Subcutaneous abdominal adipose tissue (tissue), 5 donors: ENCODE results near the gene AFF2.

Source experiments
- H3K27ac ChIP-seq: one replicate; pipeline ENCODE4 v1.7.0; 2013; ENCODE audit warnings: low read depth, mild to moderate bottlenecking, inconsistent platforms, low read length, moderate library complexity
- H3K27me3 ChIP-seq, 5 donors: one replicate each; pipeline ENCODE4 v1.7.0; 2013; ENCODE audit warnings: low read length in 5 of 5, inconsistent platforms in 1 of 5; ENCODE audit not compliant: control insufficient read depth in 5 of 5, insufficient read depth in 4 of 5
- H3K36me3 ChIP-seq, 5 donors: one replicate each; pipeline ENCODE4 v1.7.0; 2013; ENCODE audit warnings: low read length in 5 of 5; ENCODE audit not compliant: control insufficient read depth in 5 of 5, insufficient read depth in 5 of 5
- H3K4me1 ChIP-seq, 5 donors: one replicate each; pipeline ENCODE4 v1.7.0; 2013; ENCODE audit warnings: low read length in 5 of 5, mild to moderate bottlenecking in 3 of 5, moderate library complexity in 1 of 5; ENCODE audit not compliant: control insufficient read depth in 5 of 5, insufficient read depth in 5 of 5
- H3K4me3 ChIP-seq, 5 donors: one replicate each; pipeline ENCODE4 v1.7.0; 2013; ENCODE audit warnings: low read length in 5 of 5, low read depth in 1 of 5
- H3K9ac ChIP-seq, 5 donors: one replicate each; pipeline ENCODE4 v1.7.0; 2013; ENCODE audit warnings: low read length in 5 of 5, mild to moderate bottlenecking in 4 of 5, moderate library complexity in 3 of 5
- H3K9me3 ChIP-seq, 5 donors: one replicate each; pipeline ENCODE4 v1.7.0; 2013; ENCODE audit warnings: low read length in 5 of 5; ENCODE audit not compliant: control insufficient read depth in 5 of 5
- donor health status: healthy.
- donor health status: healthy.
- donor health status: healthy.
- donor health status: healthy.
- donor health status: healthy.

The AFF2 gene

GRCh38 chrX:148535639-148536038, 35.2 kb downstream of the AFF2 start:
- Histone ChIP-seq H3K4me3 (no peak overlapping the region), H3K27me3 (peaks cover 0 to 4% (median 3%) of the 10 kb centered on the region in 5 donors), H3K36me3 (no peaks in the 10 kb centered on the region), H3K9me3 (no peaks in the 10 kb centered on the region), H3K27ac (no peak overlapping the region), H3K9ac (no peak overlapping the region), H3K4me1 (no peaks in the 10 kb centered on the region)

- no peaks in the 10 kb centered on the region for H3K36me3 ChIP-seq
These were observed 36.5 kb downstream of the AFF2 start for GRCh38 chrX:148536961-148537360.

GRCh38 chrX:148537556-148538182, 37.3 kb downstream of the AFF2 start:
- Histone ChIP-seq H3K9ac (no peak overlapping the region), H3K9me3 (no peaks in the 10 kb centered on the region), H3K36me3 (no peaks in the 10 kb centered on the region), H3K4me1 (no peaks in the 10 kb centered on the region), H3K4me3 (no peak overlapping the region), H3K27me3 (peaks cover 0 to 4% (median 3%) of the 10 kb centered on the region in 5 donors), H3K27ac (no peak overlapping the region)

More at GRCh38 chrX:148536961-148537360, 36.5 kb downstream of the AFF2 start:
- Histone ChIP-seq H3K9ac (no peak overlapping the region), H3K4me3 (no peak overlapping the region), H3K27ac (no peak overlapping the region), H3K4me1 (no peaks in the 10 kb centered on the region), H3K27me3 (peaks cover 0 to 4% (median 3%) of the 10 kb centered on the region in 5 donors), H3K9me3 (no peaks in the 10 kb centered on the region)

GRCh38 chrX:148538582-148538981, 38.2 kb downstream of the AFF2 start:
- no peak overlapping the region for H3K9ac ChIP-seq

GRCh38 chrX:148540114-148540513, 39.7 kb downstream of the AFF2 start:
- H3K4me3 ChIP-seq, result no peak overlapping the region

More at GRCh38 chrX:148538582-148538981, 38.2 kb downstream of the AFF2 start:
- H3K9me3 ChIP-seq, result no peaks in the 10 kb centered on the region
- H3K27ac ChIP-seq, result no peak overlapping the region
- H3K4me1 ChIP-seq, result no peaks in the 10 kb centered on the region
- H3K4me3 ChIP-seq, result no peak overlapping the region
- peaks cover 0 to 4% (median 3%) of the 10 kb centered on the region in 5 donors for H3K27me3 ChIP-seq
- H3K36me3 ChIP-seq, result no peaks in the 10 kb centered on the region

GRCh38 chrX:148540671-148541583, 40.5 kb downstream of the AFF2 start:
- Histone ChIP-seq H3K4me1 (no peaks in the 10 kb centered on the region), H3K9ac (no peak overlapping the region), H3K4me3 (no peak overlapping the region), H3K9me3 (no peaks in the 10 kb centered on the region), H3K27ac (no peak overlapping the region), H3K36me3 (no peaks in the 10 kb centered on the region), H3K27me3 (peaks cover 0 to 4% (median 3%) of the 10 kb centered on the region in 5 donors)

More at GRCh38 chrX:148540114-148540513, 39.7 kb downstream of the AFF2 start:
- no peaks in the 10 kb centered on the region for H3K4me1 ChIP-seq
- H3K9ac ChIP-seq, result no peak overlapping the region
- H3K36me3 ChIP-seq, result no peaks in the 10 kb centered on the region
- no peaks in the 10 kb centered on the region for H3K9me3 ChIP-seq
- no peak overlapping the region for H3K27ac ChIP-seq
- H3K27me3 ChIP-seq, result peaks cover 0 to 4% (median 3%) of the 10 kb centered on the region in 5 donors

GRCh38 chrX:148541584-148541940, 41.1 kb downstream of the AFF2 start:
- no peaks in the 10 kb centered on the region for H3K4me1 ChIP-seq
- H3K36me3 ChIP-seq, result no peaks in the 10 kb centered on the region
- H3K27me3 ChIP-seq, result peaks cover 0 to 4% (median 3%) of the 10 kb centered on the region in 5 donors

GRCh38 chrX:148542481-148543255, 42.3 kb downstream of the AFF2 start:
- H3K4me3 ChIP-seq, result no peak overlapping the region
- no peak overlapping the region for H3K27ac ChIP-seq
- peaks cover 0 to 3% (median 1%) of the 10 kb centered on the region in 5 donors for H3K27me3 ChIP-seq
- no peak overlapping the region for H3K9ac ChIP-seq
- H3K36me3 ChIP-seq, result no peaks in the 10 kb centered on the region
- H3K9me3 ChIP-seq, result no peaks in the 10 kb centered on the region
- no peaks in the 10 kb centered on the region for H3K4me1 ChIP-seq

More at GRCh38 chrX:148541584-148541940, 41.1 kb downstream of the AFF2 start:
- no peak overlapping the region for H3K9ac ChIP-seq
- no peak overlapping the region for H3K27ac ChIP-seq
- H3K4me3 ChIP-seq, result no peak overlapping the region
- H3K9me3 ChIP-seq, result no peaks in the 10 kb centered on the region

GRCh38 chrX:148552775-148553174, 52.4 kb downstream of the AFF2 start:
- Histone ChIP-seq H3K36me3 (no peaks in the 10 kb centered on the region), H3K9ac (no peak overlapping the region), H3K4me1 (no peaks in the 10 kb centered on the region), H3K9me3 (no peaks in the 10 kb centered on the region), H3K27ac (no peak overlapping the region), H3K27me3 (peaks cover 0 to 4% (median 0%) of the 10 kb centered on the region in 5 donors), H3K4me3 (no peak overlapping the region)
